ENCODE measurements around the gene IGSF11.

IGSF11 gene

GRCh38 chr3:118949113-118949760, 85.4 kb downstream of the IGSF11 start:
- no peak for DNase-seq (ENCODE audit: low read depth in 2 of 2)

DNA sequence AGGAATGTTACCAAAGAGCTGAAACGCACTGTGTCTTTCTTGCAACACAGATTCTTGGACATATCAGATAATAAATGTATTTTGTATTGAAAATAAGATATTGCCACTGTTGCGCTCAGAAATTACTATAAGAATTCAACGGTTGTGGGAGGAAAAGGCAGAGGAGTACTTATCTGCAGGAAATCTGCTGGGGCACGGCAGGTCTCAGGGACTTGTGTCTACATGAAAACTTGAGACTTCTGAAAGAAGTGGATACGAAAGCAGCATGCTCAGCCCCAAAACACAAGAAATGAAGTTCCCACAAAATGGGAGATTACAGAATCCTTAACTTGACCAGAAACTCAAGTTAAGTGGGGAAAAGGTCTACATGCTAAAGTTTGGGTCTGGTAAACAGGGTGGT, 86.5 kb downstream of the IGSF11 start:
- DNase-seq (ENCODE audit: low read depth in 2 of 2): no peak

DNA sequence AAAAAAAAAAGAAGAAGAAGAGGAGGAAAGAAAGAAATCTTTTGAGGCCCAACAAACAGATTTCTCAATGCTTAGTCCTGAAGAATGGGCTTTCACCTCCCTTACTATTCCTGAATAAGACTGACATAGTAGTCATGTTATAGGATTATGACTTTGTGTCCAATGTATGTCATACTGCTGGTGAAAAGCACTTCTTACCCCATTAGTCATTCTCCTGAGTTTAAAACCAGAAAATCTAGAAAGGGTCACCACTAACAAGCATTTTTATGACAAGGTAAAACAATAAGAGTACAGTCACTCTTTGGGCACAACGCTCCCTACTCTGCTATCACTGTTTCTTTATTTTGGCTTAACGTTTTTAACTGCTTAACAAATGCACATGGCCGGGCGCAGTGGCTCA, 88.2 kb downstream of the IGSF11 start:
- no peak for DNase-seq (ENCODE audit: low read depth in 2 of 2)

GRCh38 chr3:118945834-118946233, 88.8 kb downstream of the IGSF11 start:
- DNase-seq (ENCODE audit: low read depth in 2 of 2): no peak

DNA sequence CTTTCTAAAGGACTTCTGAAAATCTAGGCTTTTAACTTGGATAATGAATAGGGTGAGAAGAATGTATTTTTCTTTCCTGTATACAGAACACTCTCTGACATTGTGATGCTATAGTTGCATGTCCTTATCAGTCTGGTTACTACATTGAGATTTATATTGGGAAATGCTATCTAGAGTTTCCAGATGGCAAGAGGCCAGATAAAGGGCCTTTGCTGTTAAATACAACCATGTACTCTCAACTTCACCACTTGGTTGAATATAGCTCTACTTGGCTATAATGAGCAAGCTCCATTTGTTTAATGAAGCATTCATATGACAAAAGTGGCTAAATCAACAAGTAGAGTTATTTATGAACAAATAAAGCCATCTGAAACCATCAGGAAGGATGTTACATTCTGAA, 91.0 kb downstream of the IGSF11 start:
- DNase-seq (ENCODE audit: low read depth in 2 of 2): no peak

DNA sequence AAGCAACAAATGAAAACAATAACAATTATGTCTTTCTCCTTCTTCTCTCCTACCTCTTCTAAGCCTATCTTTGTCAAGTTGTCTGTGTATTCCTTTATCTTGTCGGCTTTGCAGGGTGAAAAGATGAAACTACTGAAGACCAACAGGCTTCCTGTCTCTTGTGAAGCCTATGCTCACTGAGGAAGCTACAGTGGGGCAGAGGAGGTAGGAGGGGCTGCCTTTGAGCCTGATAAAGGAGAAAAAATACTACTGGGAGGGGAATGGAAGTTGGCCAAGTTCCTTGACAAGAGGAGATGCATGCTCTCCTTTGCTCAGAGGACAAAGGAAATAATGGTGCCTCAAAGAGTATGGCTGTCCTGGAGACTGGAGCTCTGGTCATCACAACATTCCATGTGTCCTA, 92.0 kb downstream of the IGSF11 start:
- no peak for DNase-seq (ENCODE audit: low read depth in 2 of 2)

DNA sequence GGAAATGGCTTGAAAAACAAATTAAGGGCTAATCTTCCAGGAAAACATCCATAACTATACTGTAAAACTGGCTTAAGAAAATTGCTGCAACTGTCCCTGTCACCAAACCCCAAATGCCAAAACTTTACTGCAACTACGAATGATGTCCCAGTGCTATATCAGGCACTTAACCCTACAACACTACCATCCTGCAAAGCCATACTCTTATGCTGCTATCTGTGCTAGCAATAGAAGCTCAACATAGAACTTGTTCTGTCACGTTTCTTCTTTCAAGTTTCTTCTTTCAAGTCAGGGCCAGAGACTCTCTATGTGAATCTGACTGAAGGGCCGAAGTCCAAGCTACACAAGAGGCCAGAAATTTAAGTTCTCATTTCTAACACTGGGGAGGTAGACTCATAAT, 92.5 kb downstream of the IGSF11 start:
- DNase-seq (ENCODE audit: low read depth in 2 of 2): no peak

- no peak for DNase-seq (ENCODE audit: low read depth in 2 of 2)
These were observed 93.4 kb downstream of the IGSF11 start for GRCh38 chr3:118941236-118941635.

DNA sequence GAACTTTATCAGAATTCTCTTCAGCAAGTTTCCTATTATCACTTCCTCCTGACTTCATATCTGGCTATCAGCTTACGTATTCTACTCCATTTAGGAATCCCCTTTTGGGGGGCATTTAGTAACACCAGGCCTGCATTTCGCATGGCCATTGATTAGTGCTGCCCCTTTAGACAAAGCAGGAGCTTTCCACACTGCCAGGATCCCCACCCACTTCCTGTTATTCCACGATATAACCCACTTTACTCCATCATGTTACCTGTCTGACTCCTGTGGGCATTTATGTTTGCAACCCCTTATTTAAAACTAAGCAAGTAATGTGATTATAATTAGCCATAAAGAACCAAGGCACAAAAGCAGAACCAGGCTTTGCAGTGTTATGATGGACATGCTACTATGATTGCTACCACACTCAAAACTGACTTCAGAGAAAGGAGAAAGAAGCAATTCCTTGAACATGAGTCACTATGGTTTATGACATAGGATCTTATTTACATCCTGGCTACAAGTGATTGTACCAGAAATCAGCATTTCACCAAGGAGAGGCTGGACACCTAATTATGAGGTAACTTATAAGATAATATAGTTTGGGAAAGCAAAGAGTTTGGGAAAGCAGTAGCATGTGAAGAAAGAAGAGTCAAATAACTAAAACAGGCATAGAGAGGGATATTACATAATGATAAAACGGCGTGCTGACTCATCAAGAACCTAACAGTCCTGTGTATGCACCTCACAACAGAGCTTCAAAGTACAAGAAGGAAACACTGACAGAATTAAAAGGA, 96.3 kb downstream of the IGSF11 start:
- DNase-seq (ENCODE audit: low read depth in 2 of 2): no peak

DNA sequence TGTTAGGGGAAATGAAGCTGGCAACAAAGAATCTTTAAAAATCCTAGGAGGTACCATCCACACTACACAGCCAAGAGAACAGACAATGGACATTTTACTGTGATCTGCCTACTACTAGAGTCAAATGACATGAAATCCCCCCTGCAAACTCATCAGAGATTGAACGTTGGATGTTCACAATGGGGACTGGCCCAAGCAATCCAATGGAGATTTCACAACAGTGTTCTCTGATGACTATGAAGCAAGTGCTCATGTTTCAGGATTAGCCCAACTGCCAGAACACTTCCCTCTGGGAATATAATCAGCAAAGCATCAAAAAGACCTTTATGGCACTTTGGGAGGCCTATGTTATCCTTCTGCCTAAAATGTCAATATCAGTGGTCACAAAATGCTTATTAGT, 97.8 kb downstream of the IGSF11 start:
- DNase-seq (ENCODE audit: low read depth in 2 of 2): no peak

DNA sequence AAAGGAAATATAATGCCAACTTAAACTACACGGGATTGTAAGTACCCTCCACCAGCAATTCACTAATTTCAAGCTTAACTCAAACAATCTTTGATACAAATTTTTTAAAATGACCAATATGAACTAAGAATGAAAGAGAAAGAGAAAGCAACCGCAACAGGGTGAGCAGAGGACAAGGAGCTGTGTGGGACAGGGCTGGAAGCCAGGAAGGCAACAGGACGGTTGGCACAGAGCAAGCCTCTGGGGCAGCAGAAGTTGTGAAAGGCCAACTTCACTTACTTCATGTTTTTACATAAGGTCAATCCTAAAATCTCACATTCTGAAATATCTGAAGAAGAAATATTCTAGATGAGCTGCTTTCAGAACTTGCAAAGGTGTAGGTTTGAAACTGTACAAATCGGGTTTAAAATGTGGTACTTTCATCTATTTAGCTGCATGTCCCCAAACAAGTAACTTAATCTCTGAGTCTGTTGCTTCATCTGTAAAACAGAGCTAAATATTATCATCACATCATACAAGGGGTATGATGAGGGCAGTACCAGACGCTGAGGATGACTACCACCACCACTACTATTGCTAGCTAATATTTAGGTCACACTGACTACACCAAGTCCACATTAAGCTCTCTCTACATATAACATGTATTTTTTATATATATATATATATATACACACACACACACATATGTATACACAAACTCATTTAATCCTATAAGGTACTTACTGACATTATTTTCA, 101.7 kb downstream of the IGSF11 start:
- DNase-seq (ENCODE audit: low read depth in 2 of 2): no peak

DNA sequence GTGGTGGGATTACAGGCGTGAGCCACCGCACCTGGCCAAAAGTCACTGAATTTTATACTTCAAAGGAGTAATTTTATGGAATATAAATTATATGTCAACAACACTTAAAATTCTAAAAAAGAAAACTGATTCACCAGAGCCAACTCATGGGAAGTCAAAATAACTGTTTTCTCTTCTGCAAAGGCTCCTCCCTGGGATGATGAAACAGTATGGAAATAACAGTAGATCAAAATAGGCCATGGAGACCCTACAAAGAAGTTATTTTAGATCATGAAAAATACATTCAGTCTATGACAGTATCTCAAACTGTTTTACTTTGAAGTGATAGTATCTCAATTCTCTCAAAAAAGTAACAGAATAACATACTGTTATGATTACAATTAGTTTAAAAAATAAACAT, 102.7 kb downstream of the IGSF11 start:
- no peak for DNase-seq (ENCODE audit: low read depth in 2 of 2)

DNA sequence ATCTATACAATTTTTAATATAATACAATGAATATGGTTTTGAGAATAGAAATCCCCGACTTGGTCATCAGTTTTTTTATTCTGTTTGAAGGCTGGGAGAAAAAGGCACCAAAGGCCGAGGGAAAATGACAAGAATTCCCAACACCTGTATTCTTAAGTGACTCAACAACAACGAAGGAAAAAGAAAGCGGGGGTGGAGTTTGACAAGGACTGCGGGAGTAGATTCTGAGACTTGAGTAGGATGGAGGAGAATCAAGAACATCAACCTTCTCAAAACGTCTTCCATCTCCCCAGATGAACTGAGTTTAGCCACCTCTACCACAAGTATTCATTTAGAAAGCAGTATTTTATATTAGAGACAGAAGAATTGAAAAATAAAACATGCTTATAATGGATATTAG, 107.2 kb downstream of the IGSF11 start:
- no peak for DNase-seq (ENCODE audit: low read depth in 2 of 2)

GRCh38 chr3:118912188-118912587, 122.5 kb downstream of the IGSF11 start:
- no peak for DNase-seq (ENCODE audit: low read depth in 2 of 2)

DNA sequence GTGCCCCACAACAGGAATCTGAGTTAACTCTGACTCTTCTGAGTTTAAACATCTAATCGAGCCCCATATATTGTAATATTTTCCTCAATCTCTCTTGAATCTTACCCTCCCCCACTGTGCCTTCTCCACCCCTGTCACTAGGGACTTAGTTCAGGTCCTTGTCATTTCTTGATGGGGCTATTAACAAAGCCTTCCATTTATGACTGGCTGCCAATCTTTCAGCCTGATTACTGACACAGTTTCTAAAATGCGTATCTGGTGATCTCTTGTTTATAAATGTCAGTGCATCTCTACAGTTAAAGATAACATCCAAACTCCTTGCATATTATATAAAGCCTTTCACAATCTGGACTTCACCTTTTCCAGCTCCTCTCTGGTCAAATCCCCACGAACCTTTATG, 124.3 kb downstream of the IGSF11 start:
- no peak for DNase-seq (ENCODE audit: low read depth in 2 of 2)

DNA sequence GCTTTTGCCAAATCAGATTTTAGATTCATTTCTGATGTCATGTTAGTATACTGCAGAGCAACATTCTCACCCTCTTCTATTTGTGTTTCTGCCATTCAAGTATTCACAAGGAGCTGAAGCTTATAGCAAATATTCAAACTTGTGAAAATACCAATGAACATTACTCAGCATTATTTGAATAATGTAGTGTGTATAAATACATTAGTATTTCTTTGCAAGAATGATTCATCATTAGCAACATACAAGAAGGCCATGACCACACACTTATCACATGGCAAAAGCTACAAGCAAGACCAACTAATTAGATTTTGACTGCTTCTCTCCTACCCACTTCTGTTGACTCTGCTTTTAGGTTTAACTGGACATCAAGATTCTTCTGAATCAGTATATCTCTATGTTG, 124.9 kb downstream of the IGSF11 start:
- no peak for DNase-seq (ENCODE audit: low read depth in 2 of 2)

DNA sequence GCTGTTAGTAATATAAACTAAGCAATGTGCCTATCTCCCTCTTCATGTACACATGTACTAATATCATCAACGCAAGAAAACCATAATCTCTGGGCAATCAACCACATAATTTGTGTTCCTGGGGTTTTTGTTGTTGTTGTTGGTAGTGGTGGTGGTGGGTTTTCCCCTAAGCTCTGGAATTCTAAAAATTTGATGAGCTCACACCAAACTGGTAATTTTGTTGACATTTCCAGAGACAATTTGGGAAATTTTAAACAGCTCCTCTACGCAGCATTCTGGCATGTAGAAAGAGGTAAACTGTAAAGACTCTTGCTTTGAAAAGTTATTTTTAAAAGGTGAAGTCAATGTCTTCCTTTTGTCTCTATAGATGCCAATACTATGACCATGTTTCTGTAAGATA, 126.7 kb downstream of the IGSF11 start:
- DNase-seq (ENCODE audit: low read depth in 2 of 2): no peak

DNA sequence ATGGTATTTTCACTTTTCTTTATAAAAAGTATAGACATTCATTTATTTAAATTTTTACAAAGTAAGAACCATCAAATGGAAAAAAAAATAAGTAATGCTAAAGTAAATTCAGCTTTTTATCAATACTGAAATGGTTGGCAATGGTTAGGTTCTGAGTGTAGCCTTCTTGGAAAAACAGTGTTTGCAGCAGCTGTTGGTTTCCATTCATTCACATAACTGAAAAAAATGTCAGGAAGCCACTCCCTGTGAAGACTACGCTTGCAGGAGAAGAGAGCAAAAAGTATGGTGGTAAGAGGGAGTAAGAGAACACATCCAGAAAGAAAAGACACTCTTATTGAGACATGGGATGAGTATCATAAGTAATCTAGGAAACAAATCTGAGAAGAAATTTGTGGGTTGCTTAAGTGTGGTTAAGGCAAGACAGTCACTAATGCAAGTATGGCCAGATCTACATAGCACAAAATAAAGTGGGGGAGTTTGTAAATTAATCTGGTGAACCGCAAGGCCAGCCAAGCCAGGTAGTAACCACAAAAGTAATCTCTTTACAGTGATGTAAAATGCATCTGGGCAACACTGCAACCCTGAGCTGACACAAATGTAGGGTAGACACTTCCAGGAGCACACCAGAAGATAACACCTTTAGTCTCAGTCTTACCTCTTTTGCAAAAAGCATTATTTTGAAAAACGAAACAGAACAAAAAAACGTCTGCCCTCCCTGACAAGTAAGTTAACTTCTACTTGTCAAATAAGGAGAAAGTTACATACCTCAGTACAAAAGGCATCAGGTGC, 133.7 kb downstream of the IGSF11 start:
- no peak for DNase-seq (ENCODE audit: low read depth in 2 of 2)

DNA sequence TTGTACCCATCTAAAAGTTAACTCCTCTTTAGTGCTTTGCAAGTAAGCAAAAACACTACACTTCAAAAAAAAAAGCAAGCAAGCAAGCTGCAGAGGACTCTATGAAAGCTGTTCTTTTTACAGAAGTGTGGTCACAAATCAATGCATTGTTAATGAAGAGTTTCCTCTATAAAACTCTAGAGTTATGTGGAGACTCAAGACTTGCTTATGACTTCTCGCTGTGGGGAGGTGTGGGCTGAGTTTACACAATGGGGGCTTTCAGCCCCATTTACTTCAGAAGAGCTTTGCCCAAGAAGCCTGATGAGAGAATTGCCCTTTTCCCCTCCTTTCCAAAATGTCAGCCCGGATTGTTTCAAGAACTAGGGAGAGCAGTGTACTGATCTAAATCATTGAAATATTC, 144.4 kb downstream of the IGSF11 start:
- no peak for DNase-seq (ENCODE audit: low read depth in 2 of 2)

GRCh38 chr3:118889691-118890090, 145.0 kb downstream of the IGSF11 start:
- DNase-seq (ENCODE audit: low read depth in 2 of 2): no peak

DNA sequence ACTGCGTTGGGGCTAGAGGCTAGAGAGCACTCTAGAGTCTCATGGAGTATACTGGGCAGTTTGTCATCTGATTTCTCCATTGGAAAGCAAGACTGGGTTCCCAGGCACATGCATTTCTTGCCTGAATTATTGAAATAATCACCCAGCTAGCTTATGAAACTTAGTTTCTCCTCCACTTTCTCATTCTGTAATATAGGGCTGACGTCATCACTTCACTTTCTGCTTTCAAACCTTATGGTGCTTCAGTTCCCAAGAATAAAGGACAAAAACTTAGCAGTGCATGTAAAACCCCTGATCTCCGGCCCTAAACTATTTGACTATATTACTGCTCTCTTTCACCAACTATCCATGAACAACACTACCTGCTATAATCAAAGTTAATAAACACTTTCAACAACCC, 147.9 kb downstream of the IGSF11 start:
- DNase-seq (ENCODE audit: low read depth in 2 of 2): no peak

DNA sequence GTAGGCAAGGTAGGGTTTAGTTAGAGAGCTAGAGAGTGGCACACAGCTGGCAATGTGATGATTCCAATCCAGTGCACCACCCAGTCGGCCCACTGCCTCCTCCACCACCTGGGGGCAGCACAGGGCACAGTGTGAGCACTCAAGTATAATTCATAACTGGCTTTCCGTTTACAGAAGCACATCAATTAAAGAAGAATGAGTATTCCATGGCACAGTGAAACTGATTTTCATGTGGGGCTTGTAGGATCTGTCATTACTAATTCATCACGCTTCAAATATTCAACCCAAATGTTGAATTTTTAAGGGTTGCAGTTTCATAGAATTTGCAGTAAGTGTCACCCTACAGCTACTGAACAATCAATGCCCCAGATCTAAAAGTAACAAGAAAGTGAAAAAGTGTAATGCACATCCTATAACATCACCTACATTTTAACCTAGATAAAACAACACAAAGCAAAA, 149.9 kb downstream of the IGSF11 start:
- DNase-seq (ENCODE audit: low read depth in 2 of 2): peak in 1 of 2 experiments; percentile 1
